Anterior cingulate cortex (tissue), 58 donors: Measurements from ENCODE around the gene IRAK3.

Source experiments
- DNase-seq, 58 donors: peaks; one replicate each; lab custom pipeline; 2025; lab: John Stamatoyannopoulos, UW

IRAK3 gene, protein sequence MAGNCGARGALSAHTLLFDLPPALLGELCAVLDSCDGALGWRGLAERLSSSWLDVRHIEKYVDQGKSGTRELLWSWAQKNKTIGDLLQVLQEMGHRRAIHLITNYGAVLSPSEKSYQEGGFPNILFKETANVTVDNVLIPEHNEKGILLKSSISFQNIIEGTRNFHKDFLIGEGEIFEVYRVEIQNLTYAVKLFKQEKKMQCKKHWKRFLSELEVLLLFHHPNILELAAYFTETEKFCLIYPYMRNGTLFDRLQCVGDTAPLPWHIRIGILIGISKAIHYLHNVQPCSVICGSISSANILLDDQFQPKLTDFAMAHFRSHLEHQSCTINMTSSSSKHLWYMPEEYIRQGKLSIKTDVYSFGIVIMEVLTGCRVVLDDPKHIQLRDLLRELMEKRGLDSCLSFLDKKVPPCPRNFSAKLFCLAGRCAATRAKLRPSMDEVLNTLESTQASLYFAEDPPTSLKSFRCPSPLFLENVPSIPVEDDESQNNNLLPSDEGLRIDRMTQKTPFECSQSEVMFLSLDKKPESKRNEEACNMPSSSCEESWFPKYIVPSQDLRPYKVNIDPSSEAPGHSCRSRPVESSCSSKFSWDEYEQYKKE

DNA sequence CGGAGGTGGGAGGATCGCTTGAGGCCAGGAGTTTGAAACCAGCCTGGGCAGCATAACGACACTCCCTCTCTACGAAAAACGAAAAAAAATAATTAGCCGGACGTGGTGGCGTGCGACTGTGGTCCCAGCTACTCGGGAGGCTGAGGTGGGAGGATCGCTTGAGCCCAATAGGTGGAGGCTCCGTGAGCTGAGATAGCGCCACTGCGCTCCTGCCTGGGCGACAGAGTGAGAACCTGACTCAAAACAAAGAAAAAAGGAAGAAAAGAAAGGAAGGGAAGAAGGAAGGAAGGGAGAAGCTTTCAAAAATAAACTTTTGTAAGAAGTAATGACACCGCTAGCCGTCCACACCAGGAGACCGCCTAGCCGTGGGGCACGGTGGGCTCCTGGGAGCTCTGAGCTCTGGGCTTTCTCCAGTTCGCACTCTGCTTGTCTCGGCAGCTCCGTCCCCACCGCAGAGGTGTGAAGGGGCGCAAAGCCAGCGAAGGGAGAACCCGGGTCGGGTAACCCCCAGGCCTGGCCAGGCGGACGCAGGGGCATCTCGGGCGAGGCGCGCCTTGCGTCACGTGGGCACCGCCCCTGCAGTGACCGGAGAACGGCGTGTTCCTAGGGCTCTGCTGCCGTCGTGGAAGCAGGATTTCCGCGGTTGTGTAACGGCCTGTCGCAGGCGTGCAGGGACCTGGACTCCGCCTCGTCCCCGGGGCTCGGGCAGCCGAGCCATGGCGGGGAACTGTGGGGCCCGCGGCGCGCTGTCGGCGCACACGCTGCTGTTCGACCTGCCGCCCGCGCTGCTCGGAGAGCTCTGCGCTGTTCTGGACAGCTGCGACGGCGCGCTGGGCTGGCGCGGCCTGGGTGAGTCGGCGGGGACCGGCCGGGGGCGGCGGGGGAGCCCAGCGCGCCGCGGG, at the start of gene IRAK3:
Gene IRAK3 (plus strand): TSS at position 631 of the 902 bp plus-strand sequence. CDS start 86 bp downstream, at position 717.
- peak in 27 of 58 donors; percentile 1 to 39 (median 9) for DNase-seq

DNA sequence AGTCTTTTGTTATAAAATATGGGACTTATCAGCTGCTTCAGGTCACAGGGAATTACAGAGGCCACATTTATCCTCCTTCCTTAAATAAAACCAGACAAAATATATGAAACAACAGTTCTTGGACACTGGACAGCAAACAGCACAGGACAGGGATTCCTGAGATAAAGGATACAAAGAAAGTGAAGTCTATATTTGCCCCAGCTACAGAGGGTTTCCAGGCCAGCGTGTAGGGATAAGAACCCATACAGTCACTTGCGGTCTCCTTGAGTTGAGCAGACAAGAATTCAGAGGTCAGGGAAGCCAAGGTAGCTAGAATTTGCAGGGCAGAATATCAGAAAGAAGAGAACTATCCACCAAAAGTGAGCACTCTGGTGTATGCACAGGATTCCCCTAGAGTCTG, 49.7 kb upstream of the IRAK3 start:
- DNase-seq = no peak

DNA sequence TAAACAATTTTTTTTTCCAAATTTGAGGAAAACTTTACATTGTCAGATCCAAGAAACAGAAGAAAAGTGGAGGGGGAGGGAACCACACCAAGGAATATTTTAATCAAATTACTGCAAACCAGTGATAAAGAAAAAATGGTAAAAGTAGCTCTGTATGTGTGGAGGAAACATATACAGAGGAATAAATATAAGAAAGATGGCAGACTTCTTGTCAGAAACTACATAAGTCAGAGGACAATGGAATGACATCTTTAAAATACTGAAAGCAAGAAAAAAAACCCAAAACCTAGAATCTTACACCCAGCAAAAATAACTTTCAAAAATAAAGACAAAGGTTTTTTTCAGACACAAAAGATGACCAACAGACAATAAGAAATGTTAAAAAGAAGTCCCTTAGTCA, 48.3 kb upstream of the IRAK3 start:
- no peak for DNase-seq

DNA sequence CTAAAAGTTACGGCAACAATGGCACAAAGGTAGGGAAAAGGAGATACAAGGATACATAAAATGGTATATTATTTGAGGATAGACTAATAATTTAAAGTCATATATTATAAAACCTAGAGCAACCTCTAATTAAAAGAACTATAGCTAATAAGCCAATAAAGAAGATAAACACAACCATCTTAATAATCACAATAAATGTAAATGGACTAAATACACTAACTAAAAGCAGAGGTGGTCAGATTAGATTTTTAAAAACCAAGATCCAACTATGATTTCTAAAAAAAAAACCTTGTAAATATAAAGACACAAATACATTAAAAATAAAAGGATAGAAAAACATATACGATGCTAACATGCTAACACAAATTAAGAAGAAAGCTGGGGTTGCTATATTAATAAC, 47.7 kb upstream of the IRAK3 start:
- DNase-seq = no peak

DNA sequence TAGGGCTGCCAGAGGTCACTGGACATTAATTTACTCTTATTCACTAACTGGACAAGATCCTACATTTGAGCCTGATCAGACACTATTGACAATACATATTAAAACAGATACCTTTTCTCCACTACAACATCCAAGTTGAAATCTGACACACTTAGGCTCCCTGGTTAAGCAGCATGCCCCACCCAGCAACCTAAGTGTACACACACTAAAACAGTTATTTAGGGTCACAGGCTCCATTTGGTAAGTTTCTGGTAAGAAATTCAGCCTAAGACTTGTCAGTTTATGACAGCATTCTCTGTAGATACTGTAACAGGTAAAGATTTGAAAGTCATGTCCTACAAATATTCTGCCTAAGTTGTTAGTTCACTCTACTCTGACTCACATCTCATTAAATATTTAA, 46.2 kb upstream of the IRAK3 start:
- no peak for DNase-seq

DNA sequence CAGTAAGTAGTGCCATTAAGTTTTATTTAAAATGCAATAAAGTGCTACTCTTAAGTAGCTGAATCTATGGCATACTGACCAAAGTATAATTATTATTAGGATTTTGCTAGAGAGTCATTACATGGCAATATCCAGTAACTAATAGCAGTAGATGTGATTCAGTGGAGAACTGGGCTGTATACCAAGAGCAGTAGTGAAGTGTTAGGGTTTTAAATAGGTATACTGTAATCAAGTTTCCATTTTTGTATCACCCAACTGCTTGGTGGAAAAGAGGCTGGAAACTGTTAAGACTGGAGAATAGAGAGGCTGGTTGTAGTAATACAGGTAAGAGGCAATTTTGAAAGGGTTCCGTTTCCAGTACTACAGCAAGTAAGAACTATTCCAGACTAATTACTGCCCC, 45.1 kb upstream of the IRAK3 start:
- no peak for DNase-seq

DNA sequence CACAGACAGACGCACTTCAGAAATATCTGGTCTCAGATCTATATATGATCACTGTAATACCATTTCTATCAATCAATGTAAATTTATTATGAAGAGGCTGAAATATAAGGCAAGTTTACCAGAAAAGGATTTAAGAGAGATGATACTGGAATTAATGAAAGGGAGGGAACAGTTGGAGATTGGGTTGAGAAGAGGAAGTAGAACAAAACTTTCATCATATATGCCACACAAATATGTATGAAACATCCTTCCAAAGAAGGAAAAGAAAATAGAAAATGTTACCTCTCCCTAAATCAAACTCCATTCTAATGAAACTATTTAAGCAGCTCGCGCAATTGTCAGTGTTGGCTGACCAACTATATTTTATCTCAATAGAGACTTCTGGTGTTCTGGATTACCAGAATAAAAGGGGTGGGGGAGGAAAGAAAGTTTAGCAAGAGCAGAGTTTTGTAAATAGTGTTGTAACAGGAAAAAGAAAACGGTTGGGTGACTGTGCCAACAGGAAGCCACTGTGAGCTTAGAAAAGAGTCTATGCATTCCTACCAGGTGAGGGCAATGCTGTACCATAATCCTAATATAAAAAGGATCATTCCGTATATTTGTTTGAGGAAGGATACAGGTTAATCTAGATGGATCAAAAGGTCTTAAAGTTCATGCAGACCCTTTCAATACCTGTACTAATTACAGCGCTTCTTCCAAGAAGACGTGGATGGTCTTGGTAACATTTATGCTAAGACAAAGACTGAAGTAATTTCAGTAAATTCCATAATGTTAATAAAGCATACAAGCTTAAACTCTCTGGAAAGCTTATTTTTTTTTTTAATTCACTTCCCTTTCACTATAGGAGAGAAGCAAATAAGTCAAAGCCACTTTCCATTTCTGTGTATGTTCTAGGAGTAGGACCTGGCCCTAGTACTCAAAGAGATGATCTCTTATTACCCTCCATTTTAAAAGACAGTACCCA, 43.9 kb upstream of the IRAK3 start:
- DNase-seq = no peak

DNA sequence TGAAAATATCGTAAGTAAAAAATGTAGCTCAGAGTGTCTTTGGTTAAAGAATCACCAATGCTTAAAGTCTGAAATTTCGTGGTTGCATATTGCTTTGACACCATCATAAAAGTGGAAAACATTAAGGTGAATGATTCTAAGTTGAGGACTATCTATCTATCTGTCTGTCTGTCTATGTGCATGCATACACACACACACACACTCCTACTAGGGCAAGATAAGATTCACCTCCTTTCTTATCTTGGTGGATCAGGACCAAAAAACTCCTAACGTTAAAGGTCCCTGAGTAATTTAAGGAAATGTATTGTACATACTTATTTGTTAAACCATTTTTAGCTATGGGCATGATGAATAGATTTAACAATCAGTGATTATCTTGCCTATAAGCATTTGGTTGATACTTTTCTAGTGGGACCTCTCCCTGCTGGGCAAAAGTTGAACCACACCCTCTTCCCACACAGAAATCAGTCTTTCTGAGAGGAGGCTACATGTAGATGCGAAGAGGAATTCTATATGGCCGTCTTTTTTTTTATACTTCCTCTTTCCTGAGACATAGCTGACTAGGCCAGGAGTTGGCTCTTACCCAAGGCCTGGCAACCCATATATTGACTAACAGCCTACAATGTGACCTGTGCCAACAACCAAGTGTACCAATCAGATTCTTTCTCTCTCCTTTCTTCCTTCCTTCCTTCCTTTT, 39.2 kb upstream of the IRAK3 start:
- DNase-seq = no peak

DNA sequence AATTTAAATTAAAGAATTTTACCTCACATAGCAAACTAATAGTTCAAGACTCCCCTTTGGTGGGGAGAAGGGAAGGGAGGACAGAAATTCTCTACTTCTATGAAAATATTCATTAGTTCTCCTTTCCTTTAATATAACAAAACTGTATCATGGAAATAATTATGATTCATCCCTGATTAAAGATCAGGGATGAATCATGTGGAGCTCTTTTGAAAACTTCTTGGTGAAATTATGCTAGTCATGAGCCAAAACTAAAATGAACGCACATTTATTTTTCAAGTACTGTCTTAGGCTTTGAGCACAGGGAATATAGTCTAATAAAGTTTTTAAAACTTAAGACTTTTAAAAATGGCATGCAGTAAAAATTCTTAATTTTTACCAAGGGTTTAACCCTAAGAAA, 36.3 kb upstream of the IRAK3 start:
- DNase-seq = no peak

DNA sequence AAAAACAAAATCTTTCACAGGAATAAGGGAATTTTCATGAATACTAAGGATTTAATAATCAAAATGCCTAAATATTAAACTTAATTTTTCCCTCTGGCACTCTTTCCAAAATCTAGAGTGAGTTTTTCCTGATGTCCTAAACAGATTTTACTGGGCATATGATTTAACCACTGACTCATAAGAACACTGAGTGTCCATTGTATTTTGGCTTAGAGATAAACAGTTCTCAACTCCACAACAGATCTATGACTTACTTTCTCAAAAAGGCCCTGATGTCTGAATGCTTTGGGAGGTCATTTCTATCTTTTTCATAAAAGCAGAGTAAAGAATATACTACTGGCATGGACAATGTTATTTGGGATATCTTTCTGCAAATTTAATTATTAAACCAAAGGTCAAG, 34.2 kb upstream of the IRAK3 start:
- DNase-seq = no peak

DNA sequence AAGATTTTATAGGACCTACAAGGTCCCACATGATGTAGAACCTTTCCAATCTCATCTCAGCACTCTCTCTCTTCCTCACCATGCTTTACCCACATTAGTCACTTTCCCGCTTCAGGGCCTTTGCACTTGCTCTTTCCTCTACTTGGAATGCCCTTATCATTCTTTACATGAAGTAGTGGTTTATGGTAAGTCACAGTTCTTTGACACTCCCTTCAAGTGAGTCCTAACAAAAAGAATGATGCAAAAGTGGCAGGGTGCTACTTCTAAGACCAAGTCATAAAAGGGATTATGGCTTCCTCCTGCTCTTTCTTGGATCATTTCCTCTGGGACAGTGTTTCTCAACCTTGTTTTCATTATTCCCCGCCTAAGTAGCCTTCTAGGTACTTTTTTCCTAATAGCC, 32.4 kb upstream of the IRAK3 start:
- no peak for DNase-seq

DNA sequence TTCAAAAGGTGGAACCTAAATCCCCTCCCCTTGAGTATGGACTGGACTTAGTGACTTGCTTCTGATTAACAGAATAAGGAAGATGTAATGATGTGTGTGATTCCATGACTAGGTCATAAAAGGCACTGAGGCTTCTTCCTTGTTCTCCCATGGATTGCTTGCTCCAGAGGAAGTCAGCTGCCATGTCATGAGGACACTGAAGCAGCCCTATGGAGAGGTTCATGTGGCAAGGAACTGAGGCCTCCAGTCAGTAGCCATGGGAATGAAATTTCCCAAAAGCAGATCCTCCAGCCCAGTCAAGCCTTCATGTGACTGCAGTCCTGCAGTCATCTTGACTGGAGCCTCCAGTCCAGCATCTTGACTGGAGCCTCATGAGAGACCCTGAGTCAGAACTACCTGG, 29.9 kb upstream of the IRAK3 start:
- DNase-seq = no peak

DNA sequence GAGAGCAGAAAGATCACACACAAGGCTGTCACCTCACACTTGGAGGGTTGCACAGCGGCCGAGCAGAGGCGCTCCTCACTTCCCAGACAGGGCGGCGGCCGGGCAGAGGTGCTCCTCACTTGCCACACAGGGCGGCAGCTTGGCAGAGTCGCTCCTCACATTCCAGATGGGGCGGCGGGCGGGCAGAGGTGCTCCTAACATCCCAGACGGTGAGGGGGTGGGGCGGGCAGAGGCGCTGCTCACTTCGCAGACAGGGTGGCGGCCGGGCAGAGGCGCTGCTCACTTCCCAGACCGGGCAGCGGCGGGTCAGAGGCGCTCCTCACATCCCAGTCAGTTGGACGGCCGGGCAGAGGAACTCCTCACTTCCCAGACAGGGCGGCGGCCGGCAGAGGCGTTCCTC, 28.3 kb upstream of the IRAK3 start:
- DNase-seq = no peak

DNA sequence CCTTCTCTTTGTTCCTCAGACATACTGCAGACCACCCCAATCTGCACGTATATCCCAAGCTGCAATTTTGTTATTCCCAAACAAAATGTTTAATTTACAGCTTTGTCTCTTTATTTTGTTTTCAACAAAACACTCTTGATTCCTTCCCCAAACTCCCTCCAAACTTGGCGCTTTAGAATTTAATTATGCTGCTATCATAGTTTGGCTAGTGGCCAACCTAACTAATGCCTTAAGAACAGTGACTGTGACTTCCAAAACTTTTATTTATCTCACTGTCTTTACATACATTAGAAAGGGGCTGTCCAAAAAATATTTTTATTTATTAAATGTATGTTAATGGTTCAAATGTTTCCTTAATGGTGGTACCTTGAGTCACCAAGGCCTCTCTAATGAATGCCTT, 26.3 kb upstream of the IRAK3 start:
- DNase-seq = no peak

DNA sequence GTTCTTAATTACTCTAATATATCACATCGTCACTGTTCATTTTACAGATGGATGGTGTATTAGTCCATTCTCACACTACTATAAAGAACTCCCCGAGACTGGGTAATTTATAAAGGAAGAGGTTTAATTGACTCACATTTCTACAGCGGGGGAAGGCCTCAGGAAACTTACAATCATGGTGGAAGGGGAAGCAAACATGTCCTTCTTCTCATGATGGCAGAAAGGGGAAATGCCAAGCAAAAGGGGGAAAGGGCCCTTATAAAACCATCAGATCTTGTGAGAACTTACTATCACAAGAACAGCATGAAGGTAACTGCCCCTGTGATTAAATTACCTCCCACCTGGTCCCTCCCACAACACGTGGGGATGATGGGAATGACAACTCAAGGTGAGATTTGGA, 25.7 kb upstream of the IRAK3 start:
- no peak for DNase-seq

DNA sequence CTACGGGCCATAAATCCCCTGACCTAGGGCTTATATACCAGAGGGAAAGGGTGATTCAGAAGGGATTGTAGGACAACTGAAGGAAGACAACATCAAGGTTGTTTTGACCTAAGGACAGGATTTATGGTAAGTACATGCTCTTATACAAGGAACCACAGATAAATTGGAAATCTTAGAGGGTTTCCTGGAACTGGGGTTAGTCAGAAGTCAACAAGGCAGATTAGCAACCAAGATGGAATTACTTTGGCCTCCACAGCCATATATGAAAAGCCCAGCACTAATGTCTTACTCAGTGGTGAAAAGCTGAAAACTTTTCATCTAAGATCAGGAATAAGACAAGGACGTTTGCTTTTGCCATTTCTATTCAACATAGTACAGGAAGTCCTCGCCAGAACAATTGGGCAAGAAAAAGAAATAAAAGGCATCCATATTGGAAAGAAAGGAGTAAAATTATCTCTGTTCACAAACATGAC, 24.6 kb upstream of the IRAK3 start:
- no peak for DNase-seq

DNA sequence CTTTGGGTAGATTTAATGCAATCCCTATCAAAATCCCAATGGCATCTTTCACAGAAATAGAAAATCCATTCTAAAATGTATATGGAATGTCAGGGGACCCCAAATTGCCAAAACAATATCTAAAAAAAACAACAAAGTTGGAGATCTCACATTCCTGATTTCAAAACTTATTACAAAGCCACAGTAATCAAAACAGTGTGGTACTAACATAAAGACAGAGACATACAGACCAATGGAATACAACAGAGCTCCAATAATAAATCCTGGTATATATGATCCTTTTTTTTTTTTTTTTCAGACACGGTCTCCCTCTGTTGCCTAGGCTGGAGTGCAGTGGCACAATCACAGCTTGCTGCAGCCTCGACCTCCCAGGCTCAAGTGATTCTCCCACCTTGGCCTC, 23.9 kb upstream of the IRAK3 start:
- no peak for DNase-seq

DNA sequence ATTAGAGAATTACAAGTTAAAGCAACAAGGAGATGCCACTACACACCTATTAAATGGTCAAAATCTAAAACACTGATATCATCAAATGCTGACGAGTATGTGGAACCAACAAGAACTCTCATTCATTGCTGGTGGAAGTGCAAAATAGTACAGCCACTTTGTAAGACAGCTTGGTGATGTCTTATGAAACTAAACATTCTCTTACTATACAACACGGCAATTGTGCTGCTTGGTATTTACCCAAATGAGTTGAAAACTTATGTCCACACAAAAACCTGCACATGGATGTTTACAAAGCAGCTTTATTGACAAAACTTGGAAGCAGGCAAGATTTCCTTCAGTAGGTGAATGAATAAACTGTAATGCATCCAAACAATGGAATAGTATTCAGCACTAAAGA, 22.5 kb upstream of the IRAK3 start:
- no peak for DNase-seq

DNA sequence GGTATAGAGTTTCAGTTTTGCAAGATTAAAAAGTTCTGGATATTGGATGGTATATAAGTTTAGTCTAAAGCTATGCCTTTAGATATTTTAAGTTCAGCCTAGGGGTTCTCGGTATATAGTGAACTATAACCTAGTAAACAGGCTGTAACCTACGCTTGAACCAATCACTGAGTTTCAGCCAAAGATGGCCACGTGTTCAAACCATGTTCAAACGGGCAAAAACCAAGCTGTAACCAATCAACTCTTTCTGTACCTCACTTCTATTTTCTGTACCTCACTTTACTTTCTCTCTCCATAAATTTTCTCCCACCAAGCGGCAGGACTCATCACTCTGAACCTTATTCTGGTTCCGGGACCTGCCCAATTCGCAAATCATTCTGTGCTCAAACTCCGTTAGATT, 20.6 kb upstream of the IRAK3 start:
- no peak for DNase-seq
